ENCODE measurements around the gene HBM. TPM values are rescaled to one million over a fixed set of nuclear protein-coding genes. Genes with fewer than 3 reads are reported as not detected.

Gene HBM, protein sequence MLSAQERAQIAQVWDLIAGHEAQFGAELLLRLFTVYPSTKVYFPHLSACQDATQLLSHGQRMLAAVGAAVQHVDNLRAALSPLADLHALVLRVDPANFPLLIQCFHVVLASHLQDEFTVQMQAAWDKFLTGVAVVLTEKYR
- total RNA-seq, result 1 to 10 TPM; 1.6 to 3.7 TPM
- polyA plus RNA-seq (ENCODE audit: insufficient read depth, low read depth, low replicate concordance), result not detected
- long read RNA-seq, donor 1, partial matches to known transcripts, result 0 of 3 reads
- long read RNA-seq, donor 1, other reads (novel, unspliced or antisense), result 0 of 3 reads
- long read RNA-seq, donor 2, transcript HBM-201 (3 exons, 506 nt), result major isoform, 5 of 5 reads
- long read RNA-seq, donor 2, partial matches to known transcripts, result 0 of 5 reads
- long read RNA-seq, donor 2, other reads (novel, unspliced or antisense), result 0 of 5 reads

DNA sequence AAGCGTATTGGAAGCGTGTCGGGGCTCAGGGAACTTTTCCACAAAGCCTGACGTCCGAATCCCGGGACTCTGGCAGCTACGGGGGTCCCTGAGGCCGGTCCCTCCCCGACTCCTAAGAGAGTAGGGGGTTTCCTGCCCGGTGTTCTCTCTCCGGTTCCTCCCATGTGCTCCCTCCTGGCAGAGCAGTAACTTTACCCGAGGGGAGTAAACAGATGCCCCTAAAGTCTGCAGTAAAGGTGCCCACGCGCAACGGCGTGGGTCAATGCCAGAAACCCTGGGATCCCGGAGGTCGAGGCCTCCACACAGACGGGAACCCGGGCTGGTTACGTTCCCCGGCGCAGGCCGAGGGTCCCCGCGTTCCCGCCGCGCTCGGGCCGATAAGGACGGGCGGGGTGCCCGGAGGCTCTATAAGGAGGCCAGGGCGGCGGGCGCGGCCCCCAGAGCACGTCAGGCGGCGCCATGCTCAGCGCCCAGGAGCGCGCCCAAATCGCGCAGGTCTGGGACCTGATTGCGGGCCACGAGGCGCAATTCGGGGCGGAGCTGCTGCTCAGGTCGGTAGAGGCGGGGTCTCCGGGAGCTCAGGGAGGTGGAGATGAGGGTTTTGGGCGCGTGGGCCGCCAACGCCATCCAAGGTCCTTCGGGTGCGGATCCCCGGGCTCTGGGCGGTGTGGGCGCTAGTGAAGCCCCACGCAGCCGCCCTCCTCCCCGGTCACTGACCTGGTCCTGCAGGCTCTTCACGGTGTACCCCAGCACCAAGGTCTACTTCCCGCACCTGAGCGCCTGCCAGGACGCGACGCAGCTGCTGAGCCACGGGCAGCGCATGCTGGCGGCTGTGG lies at the start of gene HBM:
HBM (plus strand) TSS at position 440 of the 836 bp plus-strand sequence; CDS start at position 460, 20 bp downstream.
- Histone ChIP-seq H3K27ac (no peak within 1 kb of the TSS), H3K4me1 (peaks cover 15% of the 10 kb centered on the region), H3K27me3 (peaks cover 4% of the 10 kb centered on the region), H3K36me3 (ENCODE audit: low read depth, missing control alignments) (no peaks in the 10 kb centered on the region), H3K9me3 (no peaks in the 10 kb centered on the region), H3K4me3 (peak within 1 kb of the TSS in 1 of 2 donors; percentile 29)
- no peak for DNase-seq
- intact Hi-C loops (cut with DNase I; ENCODE audit: low total_unique reads), result no loop called here
- 0 to 2% methylated on average over 2 to 57 of the region's 75 CpGs for WGBS, 2 donors
- TF ChIP-seq, protein P1, sequence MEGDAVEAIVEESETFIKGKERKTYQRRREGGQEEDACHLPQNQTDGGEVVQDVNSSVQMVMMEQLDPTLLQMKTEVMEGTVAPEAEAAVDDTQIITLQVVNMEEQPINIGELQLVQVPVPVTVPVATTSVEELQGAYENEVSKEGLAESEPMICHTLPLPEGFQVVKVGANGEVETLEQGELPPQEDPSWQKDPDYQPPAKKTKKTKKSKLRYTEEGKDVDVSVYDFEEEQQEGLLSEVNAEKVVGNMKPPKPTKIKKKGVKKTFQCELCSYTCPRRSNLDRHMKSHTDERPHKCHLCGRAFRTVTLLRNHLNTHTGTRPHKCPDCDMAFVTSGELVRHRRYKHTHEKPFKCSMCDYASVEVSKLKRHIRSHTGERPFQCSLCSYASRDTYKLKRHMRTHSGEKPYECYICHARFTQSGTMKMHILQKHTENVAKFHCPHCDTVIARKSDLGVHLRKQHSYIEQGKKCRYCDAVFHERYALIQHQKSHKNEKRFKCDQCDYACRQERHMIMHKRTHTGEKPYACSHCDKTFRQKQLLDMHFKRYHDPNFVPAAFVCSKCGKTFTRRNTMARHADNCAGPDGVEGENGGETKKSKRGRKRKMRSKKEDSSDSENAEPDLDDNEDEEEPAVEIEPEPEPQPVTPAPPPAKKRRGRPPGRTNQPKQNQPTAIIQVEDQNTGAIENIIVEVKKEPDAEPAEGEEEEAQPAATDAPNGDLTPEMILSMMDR (IDR thresholded peaks at IDR 0.05), result no peak
- no peak for TF ChIP-seq POLR2A (IDR thresholded peaks at IDR 0.05)

DNA sequence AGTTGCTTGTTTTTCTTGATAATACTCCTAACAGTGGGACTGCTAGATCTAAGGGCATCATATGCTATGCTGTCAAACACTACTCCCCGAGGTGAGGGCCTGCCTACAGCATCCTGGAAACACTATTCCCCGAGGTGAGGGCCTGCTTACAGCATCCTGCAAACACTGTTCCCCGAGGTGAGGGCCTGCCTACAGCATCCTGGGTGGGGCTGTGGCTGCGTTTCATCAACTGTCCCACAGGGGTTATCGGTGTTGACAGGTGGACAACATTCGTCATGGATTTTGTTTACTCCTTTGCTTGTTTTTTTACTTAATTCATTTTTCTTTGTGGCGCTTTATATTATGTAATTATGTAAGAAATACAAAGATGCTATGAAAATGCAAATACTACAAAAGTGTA lies 49.8 kb upstream of the HBM start:
- no peak overlapping the region for H3K27ac ChIP-seq
- H3K36me3 ChIP-seq (ENCODE audit: low read depth, missing control alignments), result no peaks in the 10 kb centered on the region
- no peak overlapping the region for H3K4me3 ChIP-seq
- 83 to 91% methylated on average over 7 of the region's 7 CpGs for WGBS, 2 donors
- intact Hi-C loops (cut with DNase I; ENCODE audit: low total_unique reads), result no loop called here
- no peaks in the 10 kb centered on the region for H3K9me3 ChIP-seq
- no peak for DNase-seq
- H3K4me1 ChIP-seq, result no peaks in the 10 kb centered on the region
- TF ChIP-seq POLR2A (IDR thresholded peaks at IDR 0.05), result no peak
- TF ChIP-seq, protein P1 (IDR thresholded peaks at IDR 0.05), result no peak
- H3K27me3 ChIP-seq, result no peaks in the 10 kb centered on the region

DNA sequence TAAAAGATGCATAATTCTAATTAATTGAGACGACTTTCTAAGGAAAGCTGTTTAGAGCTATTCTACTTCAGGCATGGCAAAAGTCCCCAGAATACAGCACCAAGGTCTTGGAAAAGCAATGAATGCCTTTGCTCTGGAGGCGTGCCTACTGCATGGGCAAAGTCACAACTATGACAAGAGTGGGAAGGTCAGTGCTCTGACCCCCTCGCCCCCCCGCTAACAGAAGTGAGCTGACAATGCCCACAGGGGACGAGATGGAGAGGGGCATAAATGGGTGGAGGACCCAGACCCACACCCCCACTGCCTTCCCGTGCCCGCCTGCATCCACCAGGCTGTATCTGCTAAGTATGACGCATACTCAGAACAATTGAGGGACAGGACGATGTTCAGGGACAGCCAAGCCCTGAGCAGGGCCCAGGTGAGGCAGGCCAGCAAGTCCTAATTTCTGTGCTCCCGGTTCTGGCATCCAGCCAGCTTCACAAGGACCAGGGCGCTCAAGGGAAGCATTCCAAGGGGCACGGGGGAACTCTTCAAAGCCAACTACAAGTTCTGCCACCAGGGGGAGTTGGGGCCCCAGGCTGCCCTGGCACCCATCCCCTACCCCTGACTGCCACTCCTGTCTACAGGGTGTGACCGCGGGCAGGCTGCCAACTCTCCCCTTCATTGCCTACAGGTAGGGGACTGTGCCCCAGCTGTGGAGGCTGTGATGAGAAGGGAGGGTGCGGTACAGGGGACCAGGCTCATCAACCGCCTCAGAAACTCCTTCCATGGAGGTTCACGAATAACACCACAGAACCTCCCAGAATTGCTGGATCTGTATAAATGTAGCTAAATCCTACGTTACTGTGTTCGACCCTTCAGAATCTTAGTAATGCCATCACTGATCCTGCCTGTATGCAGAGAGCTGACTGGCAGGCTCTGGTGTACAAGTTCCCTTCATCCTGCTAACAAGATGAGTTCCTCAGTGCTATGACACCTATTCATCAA lies 48.1 kb upstream of the HBM start:
- Histone ChIP-seq H3K36me3 (ENCODE audit: low read depth, missing control alignments) (no peaks in the 10 kb centered on the region), H3K9me3 (no peaks in the 10 kb centered on the region), H3K27ac (no peak overlapping the region), H3K4me3 (no peak overlapping the region), H3K4me1 (no peaks in the 10 kb centered on the region), H3K27me3 (no peaks in the 10 kb centered on the region)
- WGBS, 2 donors, result 72 to 80% methylated on average over 15 to 19 of the region's 19 CpGs
- intact Hi-C loops (cut with DNase I; ENCODE audit: low total_unique reads), result no loop called here
- TF ChIP-seq POLR2A (IDR thresholded peaks at IDR 0.05), result no peak
- TF ChIP-seq, protein P1 (IDR thresholded peaks at IDR 0.05), result peak; percentile 41 to 65 (median 51)
- DNase-seq, result peak; percentile 56

DNA sequence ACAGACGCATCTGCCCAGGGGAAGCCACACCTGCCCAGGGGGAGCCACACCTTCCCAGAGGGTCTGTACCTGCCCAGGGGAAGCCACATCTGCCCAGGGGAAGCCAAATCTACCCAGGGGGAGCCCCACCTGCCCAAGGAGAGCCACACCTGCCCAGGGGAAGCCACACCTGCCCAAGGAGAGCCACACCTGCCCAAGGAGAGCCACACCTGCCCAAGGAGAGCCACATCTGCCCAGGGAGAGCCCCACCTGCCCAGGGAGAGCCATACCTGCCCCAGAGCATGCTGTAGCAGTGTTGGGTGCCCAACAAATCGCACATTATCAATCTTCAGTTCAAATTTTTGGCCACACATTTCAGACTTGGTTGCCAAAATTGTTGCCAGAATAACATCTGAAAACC lies 46.9 kb upstream of the HBM start:
- Histone ChIP-seq H3K27ac (no peak overlapping the region), H3K36me3 (ENCODE audit: low read depth, missing control alignments) (no peaks in the 10 kb centered on the region), H3K4me1 (no peaks in the 10 kb centered on the region), H3K27me3 (no peaks in the 10 kb centered on the region), H3K4me3 (no peak overlapping the region), H3K9me3 (no peaks in the 10 kb centered on the region)
- TF ChIP-seq POLR2A (IDR thresholded peaks at IDR 0.05), result no peak
- TF ChIP-seq, protein P1 (IDR thresholded peaks at IDR 0.05), result no peak
- intact Hi-C loops (cut with DNase I; ENCODE audit: low total_unique reads), result no loop called here
- DNase-seq, result no peak
- 90 to 97% methylated on average over 2 of the region's 2 CpGs for WGBS, 2 donors

Measured in testis (tissue), 5 donors.